K562 (cell line): Measurements from ENCODE around the gene TFE3. TPM values are rescaled to one million over a fixed set of nuclear protein-coding genes. Genes with fewer than 3 reads are reported as not detected.
A peak's percentile ranks its signal among the peaks of the same experiment; 100 is the strongest.

Experiments
- ARNT ChIP-seq, 2 experiments: fragments of 450-650 bp; IDR thresholded peaks; 2 replicates each; pipeline ENCODE4 v1.6.1; 2016; ENCODE audit warnings: mild to moderate bottlenecking in 1 of 2
- ATF1 ChIP-seq, 2 experiments: fragments of 450-650 bp in 1 of 2; IDR thresholded peaks; 2 replicates each; pipeline ENCODE4 v1.6.1; 2016; ENCODE audit warnings: missing compliant biosample characterization in 1 of 2, missing genetic modification characterization in 1 of 2
- FOSL1 ChIP-seq: fragments of 200-800 bp; sonication (Bioruptor generic); conservative IDR thresholded peaks from 2 replicates; pipeline ENCODE4 v1.6.1; 2016; ENCODE audit warnings: missing genetic modification characterization, missing compliant biosample characterization
- HCFC1 ChIP-seq: IDR thresholded peaks from 2 replicates; pipeline ENCODE4 v1.6.1; 2012; ENCODE audit warnings: low read depth, low read length, improper control_type of control experiment
- HDAC6 ChIP-seq: IDR thresholded peaks from 2 replicates; pipeline ENCODE4 v1.6.1; 2012; ENCODE audit warnings: low read depth, mild to moderate bottlenecking, control low read depth, inconsistent platforms, low read length, moderate library complexity
- HINFP ChIP-seq: fragments of 450-650 bp; conservative IDR thresholded peaks from 2 replicates; pipeline ENCODE4 v1.6.1; 2016; ENCODE audit warnings: missing genetic modification characterization, low read depth, mild to moderate bottlenecking, control low read depth, missing compliant biosample characterization
- MNT ChIP-seq, 2 experiments: fragments of 450-650 bp; conservative IDR thresholded peaks; 2 replicates each; pipeline ENCODE4 v1.6.1; 2017; ENCODE audit warnings: mild to moderate bottlenecking in 2 of 2, moderate library complexity in 2 of 2
- NFE2 ChIP-seq: IDR thresholded peaks from 2 replicates; pipeline ENCODE4 v1.6.1; 2014; ENCODE audit warnings: antibody characterized with exemption, low read depth
- NONO ChIP-seq, 2 experiments: fragments of 200-400 bp in 1 of 2; fragments of 450-650 bp in 1 of 2; formaldehyde crosslinking in 1 of 2; IDR thresholded peaks; 2 replicates each; pipeline ENCODE4 v1.6.1; 2017; ENCODE audit warnings: low read depth in 2 of 2, mild to moderate bottlenecking in 2 of 2, moderate library complexity in 2 of 2, low read length in 1 of 2
- TCF7L2 ChIP-seq: fragments of 150-350 bp; IDR thresholded peaks from 2 replicates; pipeline ENCODE4 v1.6.1; 2016; ENCODE audit warnings: low read depth, mild to moderate bottlenecking, low read length, moderate library complexity
- TEAD4 ChIP-seq, 2 experiments: sonication (generic) in 1 of 2; formaldehyde crosslinking in 1 of 2; IDR thresholded peaks; 2 replicates each; pipeline versions ENCODE4 v1.6.1 to v1.8.0; 2012 to 2022; ENCODE audit warnings: borderline replicate concordance in 1 of 2, inconsistent platforms in 1 of 2, low read length in 1 of 2, mild to moderate bottlenecking in 1 of 2, missing genetic modification reagents in 1 of 2
- ZBTB7A ChIP-seq: IDR thresholded peaks from 2 replicates; pipeline ENCODE4 v1.6.1; 2011; ENCODE audit warnings: low read depth, mild to moderate bottlenecking, low read length, moderate library complexity, borderline replicate concordance; ENCODE audit not compliant: control insufficient read depth
- ZFX ChIP-seq: sonication (generic); formaldehyde crosslinking; IDR thresholded peaks from 2 replicates; pipeline ENCODE4 v1.8.0; 2022; ENCODE audit warnings: mild to moderate bottlenecking, missing genetic modification reagents, moderate library complexity
- ZKSCAN3 ChIP-seq: fragments of 250-450 bp; sonication (Bioruptor Pico); IDR thresholded peaks from 2 replicates; pipeline ENCODE4 v1.4.0; 2020
- ZNF24 ChIP-seq: fragments of 450-650 bp; IDR thresholded peaks from 2 replicates; pipeline ENCODE4 v1.6.1; 2016
- ZNF436 ChIP-seq: fragments of 250-450, 450-650 bp; sonication (Bioruptor Pico); formaldehyde crosslinking; IDR thresholded peaks from 2 replicates; pipeline ENCODE4 v1.7.0; 2020; ENCODE audit warnings: mild to moderate bottlenecking
- ZNF507 ChIP-seq: conservative IDR thresholded peaks from 2 replicates; pipeline ENCODE4 v1.6.1; 2017; ENCODE audit warnings: missing genetic modification characterization, missing compliant biosample characterization
- ZNF766 ChIP-seq: fragments of 200-800 bp; sonication (Bioruptor generic); conservative IDR thresholded peaks from 2 replicates; pipeline ENCODE4 v1.6.1; 2016; ENCODE audit warnings: missing genetic modification characterization, missing compliant biosample characterization
- polyA plus RNA-seq, 8 experiments: library from polyadenylated mRNA; depleted of rRNA in 4 of 8; stranded (reverse) in 5 of 8; unstranded in 3 of 8; fragments of >200 nt; fragmentation: Nextera tagmentation in 2 of 8; fragmentation: Illumina TruSeq in 1 of 8; extraction: Ambion mirVana in 2 of 8; extraction: Trizol in 1 of 8; gene quantifications; 2 replicates each; pipeline versions ENCODE4 v1.2.1 to v1.2.3, GENCODE V29; 2011 to 2014; ENCODE audit warnings: inconsistent platforms in 1 of 8, missing spikeins in 1 of 8
- total RNA-seq, 7 experiments: library from RNA; depleted of rRNA in 6 of 7; stranded (reverse); fragments of >200 nt in 6 of 7; fragmentation: Illumina TruSeq in 2 of 7; extraction: Trizol in 2 of 7; gene quantifications; 2 replicates each; pipeline versions ENCODE4 v1.2.1 to v1.2.3, GENCODE V29; 2011 to 2021; ENCODE audit warnings: low replicate concordance in 1 of 7
- TF ChIP-seq, protein P1 (sequence below): fragments of 450-650 bp; IDR thresholded peaks from 2 replicates; pipeline ENCODE4 v1.6.1; 2016
- TF ChIP-seq, protein P2 (sequence below): sonication (generic); formaldehyde crosslinking; IDR thresholded peaks from 2 replicates; pipeline ENCODE4 v1.8.0; 2022; ENCODE audit warnings: mild to moderate bottlenecking, missing genetic modification reagents

The TFE3 gene
- total and polyA plus RNA-seq, 9 of the 15 experiments (the other 6 are each of a cell fraction or from before 2014, with no cell fraction given) = 1.9 to 20.3 (median 11.9) TPM

GRCh38 chrX:49039598-49040375 is 3.4 kb downstream of the TFE3 start (continued):
- peak; percentile 32 to 59; a peak in 2 of 4 replicates for TF ChIP-seq MNT (conservative IDR thresholded peaks at IDR 0.05)
- TF ChIP-seq, protein P1, sequence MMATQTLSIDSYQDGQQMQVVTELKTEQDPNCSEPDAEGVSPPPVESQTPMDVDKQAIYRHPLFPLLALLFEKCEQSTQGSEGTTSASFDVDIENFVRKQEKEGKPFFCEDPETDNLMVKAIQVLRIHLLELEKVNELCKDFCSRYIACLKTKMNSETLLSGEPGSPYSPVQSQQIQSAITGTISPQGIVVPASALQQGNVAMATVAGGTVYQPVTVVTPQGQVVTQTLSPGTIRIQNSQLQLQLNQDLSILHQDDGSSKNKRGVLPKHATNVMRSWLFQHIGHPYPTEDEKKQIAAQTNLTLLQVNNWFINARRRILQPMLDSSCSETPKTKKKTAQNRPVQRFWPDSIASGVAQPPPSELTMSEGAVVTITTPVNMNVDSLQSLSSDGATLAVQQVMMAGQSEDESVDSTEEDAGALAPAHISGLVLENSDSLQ = peak; percentile 6; the same call in 1 of the 2 replicates
- no peak for TF ChIP-seq ZKSCAN3
- no peak for TF ChIP-seq TCF7L2
- no peak for TF ChIP-seq ZNF24
- no peak for TF ChIP-seq HDAC6
- 0 out of 4 replicates have a peak, but pooled peaks of 1 of the 2 experiments have one; percentile 53 for TF ChIP-seq ARNT (IDR thresholded peaks at IDR 0.05)
- TF ChIP-seq HINFP = no peak
- peak; percentile 70 for TF ChIP-seq FOSL1
- TF ChIP-seq TEAD4 (IDR thresholded peaks at IDR 0.05; ENCODE audit: low read length) = no peak
- TF ChIP-seq TEAD4 (CRISPR knock-in tag; IDR thresholded peaks at IDR 0.05; ENCODE audit: borderline replicate concordance) = no peak
- TF ChIP-seq ATF1 (CRISPR knock-in tag; IDR thresholded peaks at IDR 0.05) = no peak
- no peak for TF ChIP-seq ATF1 (tag; IDR thresholded peaks at IDR 0.05)
- peak; percentile 85 for TF ChIP-seq ZBTB7A
- TF ChIP-seq ZNF766 (CRISPR knock-in tag) = 0 out of 2 replicates have a peak, but pooled peaks have one; percentile 19
- no peak for TF ChIP-seq ZNF507 (tag)
- TF ChIP-seq, protein P2, sequence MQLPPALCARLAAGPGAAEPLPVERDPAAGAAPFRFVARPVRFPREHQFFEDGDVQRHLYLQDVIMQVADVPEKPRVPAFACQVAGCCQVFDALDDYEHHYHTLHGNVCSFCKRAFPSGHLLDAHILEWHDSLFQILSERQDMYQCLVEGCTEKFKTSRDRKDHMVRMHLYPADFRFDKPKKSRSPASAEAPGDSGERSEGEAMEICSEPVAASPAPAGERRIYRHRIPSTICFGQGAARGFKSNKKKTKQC (CRISPR knock-in tag) = no peak
- TF ChIP-seq ZNF436 (CRISPR knock-in tag) = no peak
- 0 out of 2 replicates have a peak, but pooled peaks have one; percentile 6 for TF ChIP-seq HCFC1
- no peak for TF ChIP-seq ZFX (CRISPR knock-in tag)
- peak in 1 of 2 experiments; percentile 32; a peak in 1 of 4 replicates for TF ChIP-seq NONO (IDR thresholded peaks at IDR 0.05; ENCODE audit: low read depth in 2 of 2, low read length in 1 of 2)
- peak; percentile 98 for TF ChIP-seq NFE2
